HEK293 (cell line): Measurements from ENCODE around the gene CALHM6.

ENCODE experiments used
- HOXC10 ChIP-seq: sonication (generic); formaldehyde crosslinking; IDR thresholded peaks from 2 replicates; pipeline ENCODE4 v1.8.1; 2023; ENCODE audit warnings: mild to moderate bottlenecking, missing genetic modification reagents
- ZNF501 ChIP-seq: fragments of 450-650 bp; formaldehyde crosslinking; IDR thresholded peaks from 2 replicates; pipeline ENCODE4 v1.5.1; 2016; ENCODE audit warnings: missing biosample characterization, missing genetic modification characterization
- TF ChIP-seq, protein P1 (sequence below): fragments of 450-650 bp; formaldehyde crosslinking; optimal IDR thresholded peaks from 2 replicates; pipeline ENCODE3; 2016; ENCODE audit warnings: missing biosample characterization, mild to moderate bottlenecking, missing genetic modification characterization
- TF ChIP-seq, protein P2 (sequence below): fragments of 450-650 bp; formaldehyde crosslinking; IDR thresholded peaks from 2 replicates; pipeline ENCODE4 v1.5.1; 2016; ENCODE audit warnings: missing biosample characterization, missing genetic modification characterization

DNA sequence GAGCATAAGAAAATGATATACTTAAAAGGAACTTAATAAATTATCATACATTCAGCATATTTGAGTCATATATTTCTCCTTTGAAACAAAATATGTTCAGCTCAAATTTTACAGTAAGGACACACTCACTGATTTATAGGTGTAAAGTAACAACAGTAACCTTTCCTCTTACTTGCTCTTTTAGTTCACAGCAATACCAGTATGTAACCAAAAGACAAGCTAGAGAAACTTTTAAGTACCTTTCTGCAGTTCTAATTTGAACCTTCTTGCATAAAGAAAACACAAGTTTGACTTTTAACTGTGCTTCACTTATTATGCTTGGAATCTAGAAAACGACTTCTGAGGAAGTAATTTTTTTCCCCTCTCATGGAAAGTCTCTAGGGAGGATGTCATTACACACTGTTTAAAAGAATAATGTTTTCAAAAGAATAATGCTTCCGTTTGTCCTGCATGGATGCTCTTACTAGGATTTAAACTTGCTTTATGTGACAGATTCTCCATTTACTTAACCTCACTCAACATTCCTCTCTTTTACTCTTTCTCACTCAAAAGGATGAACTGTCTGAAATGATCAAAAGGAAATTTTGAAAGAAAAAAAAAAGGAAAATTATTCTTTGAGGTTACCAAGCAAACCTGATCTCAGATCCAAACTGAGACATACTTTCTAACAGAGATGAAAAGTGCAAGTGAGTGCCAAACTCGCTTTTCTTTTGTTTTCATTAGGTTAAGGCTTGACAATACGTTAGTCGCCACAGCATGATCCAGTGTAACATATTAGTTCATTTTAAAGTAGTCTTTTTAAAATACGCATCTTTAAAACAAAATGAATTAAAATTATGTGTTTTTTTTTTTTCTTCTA lies 22.4 kb upstream of the CALHM6 start:
- TF ChIP-seq ZNF501 (tag by site-specific recombination) (no peak), HOXC10 (no peak)
- TF ChIP-seq, protein P1, sequence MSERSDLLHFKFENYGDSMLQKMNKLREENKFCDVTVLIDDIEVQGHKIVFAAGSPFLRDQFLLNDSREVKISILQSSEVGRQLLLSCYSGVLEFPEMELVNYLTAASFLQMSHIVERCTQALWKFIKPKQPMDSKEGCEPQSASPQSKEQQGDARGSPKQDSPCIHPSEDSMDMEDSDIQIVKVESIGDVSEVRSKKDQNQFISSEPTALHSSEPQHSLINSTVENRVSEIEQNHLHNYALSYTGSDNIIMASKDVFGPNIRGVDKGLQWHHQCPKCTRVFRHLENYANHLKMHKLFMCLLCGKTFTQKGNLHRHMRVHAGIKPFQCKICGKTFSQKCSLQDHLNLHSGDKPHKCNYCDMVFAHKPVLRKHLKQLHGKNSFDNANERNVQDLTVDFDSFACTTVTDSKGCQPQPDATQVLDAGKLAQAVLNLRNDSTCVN (tag by site-specific recombination), result no peak
- TF ChIP-seq, protein P2, sequence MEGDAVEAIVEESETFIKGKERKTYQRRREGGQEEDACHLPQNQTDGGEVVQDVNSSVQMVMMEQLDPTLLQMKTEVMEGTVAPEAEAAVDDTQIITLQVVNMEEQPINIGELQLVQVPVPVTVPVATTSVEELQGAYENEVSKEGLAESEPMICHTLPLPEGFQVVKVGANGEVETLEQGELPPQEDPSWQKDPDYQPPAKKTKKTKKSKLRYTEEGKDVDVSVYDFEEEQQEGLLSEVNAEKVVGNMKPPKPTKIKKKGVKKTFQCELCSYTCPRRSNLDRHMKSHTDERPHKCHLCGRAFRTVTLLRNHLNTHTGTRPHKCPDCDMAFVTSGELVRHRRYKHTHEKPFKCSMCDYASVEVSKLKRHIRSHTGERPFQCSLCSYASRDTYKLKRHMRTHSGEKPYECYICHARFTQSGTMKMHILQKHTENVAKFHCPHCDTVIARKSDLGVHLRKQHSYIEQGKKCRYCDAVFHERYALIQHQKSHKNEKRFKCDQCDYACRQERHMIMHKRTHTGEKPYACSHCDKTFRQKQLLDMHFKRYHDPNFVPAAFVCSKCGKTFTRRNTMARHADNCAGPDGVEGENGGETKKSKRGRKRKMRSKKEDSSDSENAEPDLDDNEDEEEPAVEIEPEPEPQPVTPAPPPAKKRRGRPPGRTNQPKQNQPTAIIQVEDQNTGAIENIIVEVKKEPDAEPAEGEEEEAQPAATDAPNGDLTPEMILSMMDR (tag by site-specific recombination), result no peak
